Neural progenitor cell (in vitro differentiated cells): ENCODE measurements around the gene CELSR1. TPM values are rescaled to one million over a fixed set of nuclear protein-coding genes. Genes with fewer than 3 reads are reported as not detected.
A peak's percentile ranks its signal among the peaks of the same experiment; 100 is the strongest.

Experiments
- DNase-seq: peaks from one replicate; pipeline ENCODE4 v3.0.0-alpha.2; 2016; ENCODE audit warnings: low spot score
- H2AFZ ChIP-seq: fragments of 200-600 bp; sonication (generic); replicated peaks from 2 replicates; pipeline ENCODE4 v1.6.1; 2016; ENCODE audit warnings: antibody characterized with exemption
- H3F3A ChIP-seq: fragments of 200-600 bp; sonication (generic); 2 replicates; pipeline ENCODE4 v1.6.1; 2016; ENCODE audit warnings: antibody characterized with exemption, low read depth
- H3K27ac ChIP-seq: fragments of 200-600 bp; sonication (generic); 2 replicates; pipeline ENCODE4 v1.5.1; 2016; ENCODE audit warnings: mild to moderate bottlenecking
- H3K27me3 ChIP-seq: fragments of 200-600 bp; sonication (generic); 2 replicates; pipeline ENCODE4 v1.6.1; 2016; ENCODE audit warnings: mild to moderate bottlenecking, moderate library complexity
- H3K36me3 ChIP-seq: fragments of 200-600 bp; sonication (generic); 2 replicates; pipeline ENCODE4 v1.5.1; 2016
- H3K4me1 ChIP-seq: fragments of 200-600 bp; sonication (generic); 2 replicates; pipeline ENCODE4 v1.6.1; 2016; ENCODE audit warnings: mixed run types
- H3K4me2 ChIP-seq: fragments of 200-600 bp; sonication (generic); 2 replicates; pipeline ENCODE4 v1.6.1; 2016
- H3K4me3 ChIP-seq: fragments of 200-600 bp; sonication (generic); 2 replicates; pipeline ENCODE4 v1.5.1; 2016
- H3K79me2 ChIP-seq: fragments of 200-600 bp; sonication (generic); 2 replicates; pipeline ENCODE4 v1.6.1; 2016; ENCODE audit warnings: low read depth
- H3K9ac ChIP-seq: fragments of 200-600 bp; sonication (generic); 2 replicates; pipeline ENCODE4 v1.6.1; 2016
- H3K9me3 ChIP-seq: fragments of 200-600 bp; sonication (generic); 2 replicates; pipeline ENCODE4 v1.5.1; 2016; ENCODE audit warnings: low read depth
- H4K20me1 ChIP-seq: fragments of 200-600 bp; sonication (generic); 2 replicates; pipeline ENCODE4 v1.6.1; 2016; ENCODE audit warnings: low read depth
- H3K27ac Mint-ChIP-seq: 3 replicates; pipeline ENCODE4 v1.8.0; 2021; ENCODE audit warnings: mixed read lengths
- H3K27me3 Mint-ChIP-seq: 2 replicates; pipeline ENCODE4 v1.8.0; 2022; ENCODE audit warnings: low read depth, mild to moderate bottlenecking, inconsistent platforms, moderate library complexity, mixed read lengths; ENCODE audit not compliant: insufficient read depth
- H3K36me3 Mint-ChIP-seq: 3 replicates; pipeline ENCODE4 v1.8.0; 2021; ENCODE audit warnings: mixed read lengths
- H3K4me1 Mint-ChIP-seq: 3 replicates; pipeline ENCODE4 v1.8.0; 2021; ENCODE audit warnings: mixed read lengths
- H3K4me3 Mint-ChIP-seq: 3 replicates; pipeline ENCODE4 v1.8.0; 2021; ENCODE audit warnings: mild to moderate bottlenecking, moderate library complexity, mixed read lengths
- H3K9me3 Mint-ChIP-seq: 3 replicates; pipeline ENCODE4 v1.8.0; 2020; ENCODE audit warnings: mixed read lengths
- EZH2 ChIP-seq: fragments of 200-600 bp; sonication (generic); IDR thresholded peaks from 2 replicates; pipeline ENCODE4 v1.6.1; 2017; ENCODE audit warnings: antibody characterized with exemption, mild to moderate bottlenecking, moderate library complexity
- EZH2phosphoT487 ChIP-seq: fragments of 200-600 bp; sonication (generic); IDR thresholded peaks from 2 replicates; pipeline ENCODE4 v1.6.1; 2017; ENCODE audit warnings: antibody characterized with exemption
- total RNA-seq: library from RNA; depleted of rRNA; stranded (reverse); fragments of >200 nt; gene quantifications from 2 replicates; pipeline ENCODE4 v1.2.3, GENCODE V29; 2015; ENCODE audit warnings: low replicate concordance
- TF ChIP-seq, protein P1 (sequence below): fragments of 200-600 bp; sonication (generic); IDR thresholded peaks from 2 replicates; pipeline ENCODE4 v1.5.1; 2017; ENCODE audit warnings: antibody characterized with exemption, mild to moderate bottlenecking

CELSR1 gene
- total RNA-seq, 1 donor from 2014 or later: 12.3 TPM

DNA sequence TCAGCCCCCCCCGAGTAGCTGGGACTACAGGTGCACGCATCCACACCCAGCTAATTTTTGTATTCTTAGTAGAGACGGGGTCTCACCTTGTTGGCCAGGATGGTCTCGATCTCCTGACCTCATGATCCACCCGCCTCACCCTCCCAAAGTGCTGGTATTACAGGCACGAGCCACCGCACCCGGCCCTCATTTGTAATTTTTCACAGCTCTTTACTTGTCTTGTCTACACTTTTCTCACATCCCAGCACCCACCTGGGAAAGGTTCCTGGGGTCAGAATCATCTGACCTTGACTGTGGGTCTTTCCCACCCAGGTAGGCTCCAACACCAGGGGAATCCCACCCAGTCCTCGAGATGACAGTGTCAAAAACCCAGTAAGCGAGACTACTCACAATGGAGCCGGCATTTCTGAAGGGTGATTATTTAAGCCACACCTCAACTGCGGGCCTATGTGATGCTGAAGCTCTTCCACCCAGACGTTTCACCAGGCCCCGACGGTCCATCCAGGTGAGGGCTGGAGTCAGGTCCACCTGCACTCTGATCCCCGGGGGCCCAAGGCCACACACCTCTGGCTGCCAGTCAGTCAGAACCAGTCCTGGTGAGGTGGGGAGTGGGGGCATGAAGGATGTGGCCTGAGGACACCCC, 23.4 kb downstream of the CELSR1 start:
- H3K4me3 ChIP-seq: no peak overlapping the region
- H4K20me1 ChIP-seq: peaks cover 65% of the 10 kb centered on the region
- H3K4me2 ChIP-seq: peak overlapping the region; percentile 9
- peaks cover 42% of the 10 kb centered on the region for H3K4me1 ChIP-seq
- no peaks in the 10 kb centered on the region for H3K36me3 ChIP-seq
- no peaks in the 10 kb centered on the region for H3K27me3 ChIP-seq
- Mint-ChIP-seq H3K36me3 (peaks cover 6% of the 10 kb centered on the region), H3K4me3 (no peak overlapping the region), H3K9me3 (no peaks in the 10 kb centered on the region), H3K4me1 (peaks cover 70% of the 10 kb centered on the region), H3K27ac (no peak overlapping the region), H3K27me3 (peaks cover 9% of the 10 kb centered on the region)
- peaks cover 34% of the 10 kb centered on the region for H3K79me2 ChIP-seq
- no peak for DNase-seq
- H3F3A ChIP-seq: peaks cover 34% of the 10 kb centered on the region
- no peak overlapping the region for H3K27ac ChIP-seq
- H3K9ac ChIP-seq: no peak overlapping the region
- no peak overlapping the region for H2AFZ ChIP-seq
- TF ChIP-seq EZH2 (no peak), EZH2phosphoT487 (no peak)
- TF ChIP-seq, protein P1, sequence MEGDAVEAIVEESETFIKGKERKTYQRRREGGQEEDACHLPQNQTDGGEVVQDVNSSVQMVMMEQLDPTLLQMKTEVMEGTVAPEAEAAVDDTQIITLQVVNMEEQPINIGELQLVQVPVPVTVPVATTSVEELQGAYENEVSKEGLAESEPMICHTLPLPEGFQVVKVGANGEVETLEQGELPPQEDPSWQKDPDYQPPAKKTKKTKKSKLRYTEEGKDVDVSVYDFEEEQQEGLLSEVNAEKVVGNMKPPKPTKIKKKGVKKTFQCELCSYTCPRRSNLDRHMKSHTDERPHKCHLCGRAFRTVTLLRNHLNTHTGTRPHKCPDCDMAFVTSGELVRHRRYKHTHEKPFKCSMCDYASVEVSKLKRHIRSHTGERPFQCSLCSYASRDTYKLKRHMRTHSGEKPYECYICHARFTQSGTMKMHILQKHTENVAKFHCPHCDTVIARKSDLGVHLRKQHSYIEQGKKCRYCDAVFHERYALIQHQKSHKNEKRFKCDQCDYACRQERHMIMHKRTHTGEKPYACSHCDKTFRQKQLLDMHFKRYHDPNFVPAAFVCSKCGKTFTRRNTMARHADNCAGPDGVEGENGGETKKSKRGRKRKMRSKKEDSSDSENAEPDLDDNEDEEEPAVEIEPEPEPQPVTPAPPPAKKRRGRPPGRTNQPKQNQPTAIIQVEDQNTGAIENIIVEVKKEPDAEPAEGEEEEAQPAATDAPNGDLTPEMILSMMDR: no peak
- no peaks in the 10 kb centered on the region for H3K9me3 ChIP-seq

DNA sequence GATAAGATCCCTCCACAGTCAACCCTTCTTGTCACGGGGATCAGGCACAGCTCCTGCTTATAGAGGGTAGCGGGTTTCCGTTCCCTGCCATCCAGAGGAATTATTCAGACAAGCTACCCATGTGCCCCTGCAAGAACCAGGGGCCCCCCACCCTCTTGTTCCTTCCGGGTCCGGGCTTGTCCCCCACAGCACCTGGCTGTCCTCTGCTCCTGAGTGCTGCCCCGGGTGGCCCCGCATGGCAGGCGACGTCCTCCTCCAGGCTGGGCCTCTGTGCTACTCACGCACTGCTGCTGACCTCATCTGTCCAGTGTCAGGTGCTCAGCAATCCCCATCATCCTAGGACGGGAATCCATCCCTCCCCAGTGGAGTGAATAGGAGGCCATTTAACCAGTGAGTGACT, 24.7 kb downstream of the CELSR1 start:
- Histone ChIP-seq H3K27ac (no peak overlapping the region), H3K27me3 (no peaks in the 10 kb centered on the region), H3K9me3 (no peaks in the 10 kb centered on the region), H3K4me3 (no peak overlapping the region), H3K79me2 (peaks cover 39% of the 10 kb centered on the region), H3K36me3 (no peaks in the 10 kb centered on the region), H2AFZ (no peak overlapping the region), H4K20me1 (peaks cover 76% of the 10 kb centered on the region), H3F3A (peaks cover 41% of the 10 kb centered on the region), H3K4me2 (no peak overlapping the region), H3K4me1 (peaks cover 56% of the 10 kb centered on the region), H3K9ac (no peak overlapping the region)
- H3K27ac Mint-ChIP-seq: peak overlapping the region; percentile 53
- peaks cover 9% of the 10 kb centered on the region for H3K27me3 Mint-ChIP-seq
- TF ChIP-seq, protein P1: no peak
- TF ChIP-seq EZH2phosphoT487 (no peak), EZH2 (no peak)
- DNase-seq: no peak
- no peaks in the 10 kb centered on the region for H3K9me3 Mint-ChIP-seq
- H3K4me1 Mint-ChIP-seq: peaks cover 77% of the 10 kb centered on the region
- no peak overlapping the region for H3K4me3 Mint-ChIP-seq
- peaks cover 6% of the 10 kb centered on the region for H3K36me3 Mint-ChIP-seq

DNA sequence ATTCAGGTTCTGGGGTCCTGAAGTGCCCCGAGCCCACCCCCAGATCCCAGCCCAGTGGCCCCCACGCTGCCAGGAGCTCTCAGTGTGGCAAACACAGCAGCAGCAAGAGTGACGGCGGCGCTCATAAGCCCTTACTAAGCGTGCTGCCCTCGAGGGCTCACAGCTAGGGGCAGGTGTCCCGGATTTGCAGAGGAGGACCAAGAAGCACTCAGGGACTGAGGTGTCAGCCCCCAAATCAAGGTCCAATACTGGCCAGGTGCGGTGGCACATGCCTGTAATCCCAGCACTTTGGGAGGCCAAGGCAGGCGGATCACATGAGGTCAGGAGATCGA, 25.4 kb downstream of the CELSR1 start:
- peaks cover 76% of the 10 kb centered on the region for H4K20me1 ChIP-seq
- H2AFZ ChIP-seq: no peak overlapping the region
- no peak for TF ChIP-seq EZH2phosphoT487
- no peak for TF ChIP-seq EZH2
- TF ChIP-seq, protein P1: no peak
- Mint-ChIP-seq H3K4me1 (peaks cover 76% of the 10 kb centered on the region), H3K27ac (peak overlapping the region; percentile 21), H3K27me3 (peaks cover 8% of the 10 kb centered on the region), H3K36me3 (peaks cover 3% of the 10 kb centered on the region), H3K4me3 (no peak overlapping the region), H3K9me3 (no peaks in the 10 kb centered on the region)
- H3K79me2 ChIP-seq: peaks cover 43% of the 10 kb centered on the region
- no peak for DNase-seq
- no peaks in the 10 kb centered on the region for H3K27me3 ChIP-seq
- no peak overlapping the region for H3K4me2 ChIP-seq
- H3K9ac ChIP-seq: no peak overlapping the region
- H3K36me3 ChIP-seq: no peaks in the 10 kb centered on the region
- no peaks in the 10 kb centered on the region for H3K9me3 ChIP-seq
- no peak overlapping the region for H3K4me3 ChIP-seq
- H3F3A ChIP-seq: peaks cover 41% of the 10 kb centered on the region
- H3K4me1 ChIP-seq: peaks cover 62% of the 10 kb centered on the region
- H3K27ac ChIP-seq: no peak overlapping the region
